BJ (cell line): Measurements from ENCODE around the gene USF2. TPM values are rescaled to one million over a fixed set of nuclear protein-coding genes. Genes with fewer than 3 reads are reported as not detected.

ENCODE experiments used
- CTCF ChIA-PET: fragments of 350-600 bp; formaldehyde crosslinking; extraction: SDS; loops from one replicate; lab custom pipeline; 2021; ENCODE audit warnings: antibody characterized with exemption, inconsistent platforms; lab: Yijun Ruan, JAX
- POLR2A ChIA-PET: fragments of 300-600 bp; sonication (Branson Sonifier 250); formaldehyde crosslinking; extraction: SDS; loops from one replicate; lab custom pipeline; 2021; ENCODE audit warnings: antibody characterized with exemption; lab: Charles Lee
- DNase-seq: peaks from one replicate; pipeline ENCODE4 v3.0.0-alpha.2; 2011; ENCODE audit warnings: low read depth
- H3K27me3 ChIP-seq: 2 replicates; pipeline ENCODE4 v1.6.0; 2011; ENCODE audit warnings: low read length; ENCODE audit not compliant: control insufficient read depth, insufficient read depth
- H3K36me3 ChIP-seq: 2 replicates; pipeline ENCODE4 v1.5.1; 2011; ENCODE audit warnings: low read length; ENCODE audit not compliant: control insufficient read depth, insufficient read depth
- H3K4me3 ChIP-seq: 2 replicates; pipeline ENCODE4 v1.5.1; 2011; ENCODE audit warnings: low read depth, mild to moderate bottlenecking, control low read depth, low read length
- CTCF ChIP-seq: IDR thresholded peaks from 2 replicates; pipeline ENCODE4 v1.5.1; 2011; ENCODE audit warnings: low read depth, mild to moderate bottlenecking, control low read depth, inconsistent platforms, low read length, moderate library complexity; ENCODE audit not compliant: insufficient read depth
- polyA plus RNA-seq: library from polyadenylated mRNA; depleted of rRNA; stranded (reverse); fragments of >200 nt; gene quantifications from 2 replicates; pipeline ENCODE4 v1.2.3, GENCODE V29; 2011

Gene USF2
- polyA plus RNA-seq, 1 experiment: 80.3 TPM

DNA sequence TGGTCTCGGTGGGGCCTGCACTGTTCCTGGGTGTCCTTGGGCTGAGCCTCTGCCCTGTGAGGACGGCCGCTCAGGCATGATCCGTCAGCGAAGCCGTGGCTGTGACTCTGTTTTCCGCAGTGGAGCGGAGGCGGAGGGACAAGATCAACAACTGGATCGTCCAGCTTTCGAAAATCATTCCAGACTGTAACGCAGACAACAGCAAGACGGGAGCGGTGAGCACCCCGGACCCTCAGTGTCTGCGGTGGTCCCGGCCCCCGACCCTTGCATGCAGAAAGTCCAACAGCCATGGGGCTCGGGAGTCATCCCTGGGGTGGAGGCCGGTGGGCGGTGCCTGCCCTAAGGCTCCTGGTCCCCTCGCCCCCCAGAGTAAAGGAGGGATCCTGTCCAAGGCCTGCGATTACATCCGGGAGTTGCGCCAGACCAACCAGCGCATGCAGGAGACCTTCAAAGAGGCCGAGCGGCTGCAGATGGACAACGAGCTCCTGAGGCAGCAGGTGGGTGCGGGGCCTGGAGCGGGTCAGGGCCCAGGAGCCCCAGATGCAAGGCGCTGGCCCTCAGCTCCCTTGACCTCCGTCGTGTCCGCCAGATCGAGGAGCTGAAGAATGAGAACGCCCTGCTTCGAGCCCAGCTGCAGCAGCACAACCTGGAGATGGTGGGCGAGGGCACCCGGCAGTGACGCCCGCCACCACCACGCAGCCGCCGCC, 10.0 kb downstream of the USF2 start:
- DNase-seq: no peak
- peaks cover 20% of the 10 kb centered on the region for H3K36me3 ChIP-seq
- ChIA-PET CTCF (no interaction called here), POLR2A (no interaction called here)
- H3K4me3 ChIP-seq: no peak overlapping the region
- TF ChIP-seq CTCF: no peak
- peaks cover 7% of the 10 kb centered on the region for H3K27me3 ChIP-seq

- POLR2A ChIA-PET: no interaction called here
- no peak for DNase-seq
- CTCF ChIA-PET: no interaction called here
- Histone ChIP-seq H3K27me3 (peaks cover 10% of the 10 kb centered on the region), H3K4me3 (no peak overlapping the region), H3K36me3 (peaks cover 15% of the 10 kb centered on the region)
- no peak for TF ChIP-seq CTCF
Observed at GRCh38 chr19:35279374-35279773, 10.6 kb downstream of the USF2 start.

- POLR2A ChIA-PET: no interaction called here
- CTCF ChIA-PET: no interaction called here
- no peak for TF ChIP-seq CTCF
- DNase-seq: no peak
- peaks cover 13% of the 10 kb centered on the region for H3K27me3 ChIP-seq
- peaks cover 11% of the 10 kb centered on the region for H3K36me3 ChIP-seq
- no peak overlapping the region for H3K4me3 ChIP-seq
Observed at GRCh38 chr19:35279985-35280821, 11.4 kb downstream of the USF2 start.

GRCh38 chr19:35281303-35281702, 12.5 kb downstream of the USF2 start:
- H3K27me3 ChIP-seq: peaks cover 13% of the 10 kb centered on the region
- TF ChIP-seq CTCF: no peak
- POLR2A ChIA-PET: no interaction called here
- H3K36me3 ChIP-seq: peaks cover 8% of the 10 kb centered on the region
- DNase-seq: no peak
- H3K4me3 ChIP-seq: no peak overlapping the region
- CTCF ChIA-PET: no interaction called here

DNA sequence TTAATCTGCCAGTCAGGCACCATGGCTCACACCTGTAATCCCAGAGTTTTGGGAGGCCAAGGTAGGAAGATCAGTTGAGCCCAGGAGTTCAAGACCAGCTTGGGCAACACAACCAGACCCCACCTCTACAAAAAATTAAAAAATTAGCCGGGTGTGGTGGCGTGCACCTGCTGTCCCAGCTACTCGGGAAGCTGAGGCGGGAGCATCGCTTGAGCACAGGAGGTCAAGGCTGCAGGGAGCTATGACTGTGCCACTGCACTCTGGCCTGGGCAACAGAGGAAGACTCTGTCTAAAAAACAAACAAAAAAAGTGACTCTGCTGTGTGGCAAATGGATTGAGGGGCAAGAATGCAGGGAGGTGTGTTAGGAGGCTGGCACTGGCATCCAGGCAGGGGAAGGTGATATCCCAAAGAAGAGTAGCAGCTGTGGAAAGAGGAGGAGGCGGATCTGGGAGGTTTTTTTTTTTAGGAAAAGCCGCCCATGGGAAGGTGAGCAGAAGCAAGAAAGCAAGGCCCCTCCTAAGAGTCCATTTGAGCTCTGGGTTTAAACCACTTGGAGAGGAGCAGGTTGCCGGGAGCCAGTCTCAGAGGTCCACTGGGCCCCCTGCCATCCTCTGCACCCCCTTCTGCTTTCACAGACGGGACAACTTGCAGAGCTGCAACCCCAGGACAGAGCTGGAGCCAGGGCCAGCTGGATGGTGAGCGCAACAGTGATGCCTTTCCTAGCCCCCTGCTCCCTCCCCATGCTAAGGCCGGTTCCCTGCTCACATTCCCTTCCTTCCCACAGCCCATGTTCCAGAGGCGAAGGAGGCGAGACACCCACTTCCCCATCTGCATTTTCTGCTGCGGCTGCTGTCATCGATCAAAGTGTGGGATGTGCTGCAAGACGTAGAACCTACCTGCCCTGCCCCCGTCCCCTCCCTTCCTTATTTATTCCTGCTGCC, 15.7 kb downstream of the USF2 start:
- peaks cover 13% of the 10 kb centered on the region for H3K27me3 ChIP-seq

More for the DNA sequence above, 15.7 kb downstream of the USF2 start:
- DNase-seq: no peak
- ChIA-PET POLR2A (no interaction called here), CTCF (interaction anchor here (0.7 kb wide), 1 partner anchor 39 kb away, joined by 3 read pairs; no protein-coding TSS in a partner anchor)
- Histone ChIP-seq H3K4me3 (no peak overlapping the region), H3K36me3 (no peaks in the 10 kb centered on the region)
- TF ChIP-seq CTCF: no peak
